MM.1S (cell line): ENCODE data around the gene TMEFF2.

Experiments used
- CTCF ChIP-seq: fragments of 300-600 bp; sonication (generic); IDR thresholded peaks from 2 replicates; pipeline ENCODE4 v1.5.1; 2016; ENCODE audit warnings: antibody characterized with exemption, low read length, mixed read lengths
- EZH2 ChIP-seq: fragments of 300-600 bp; sonication (generic); optimal IDR thresholded peaks from 2 replicates; pipeline ENCODE3; 2017; ENCODE audit warnings: low read depth, mild to moderate bottlenecking, antibody characterized with exemption, low read length, mixed read lengths
- EZH2phosphoT487 ChIP-seq: fragments of 300-600 bp; sonication (generic); IDR thresholded peaks from 2 replicates; pipeline ENCODE4 v1.6.1; 2018; ENCODE audit warnings: antibody characterized with exemption, low read length

- TF ChIP-seq CTCF (no peak), EZH2 (no peak), EZH2phosphoT487 (no peak)
Measured at GRCh38 chr2:191930205-191930604, 264.5 kb downstream of the TMEFF2 start.
